Activated T-cell treated with anti-CD3 and anti-CD28 coated beads for 48 hours (primary cell): ENCODE measurements around the gene LMF1.
"Not testable (repeated sequence)": the region's sequence is repeated elsewhere in the genome, so short reads cannot be mapped to it uniquely, and the experiment has no call there.

Experiments used
- DNase-seq: peaks from one replicate; pipeline ENCODE4 v3.0.0-alpha.2; 2020; ENCODE audit warnings: low read depth

The LMF1 gene

DNA sequence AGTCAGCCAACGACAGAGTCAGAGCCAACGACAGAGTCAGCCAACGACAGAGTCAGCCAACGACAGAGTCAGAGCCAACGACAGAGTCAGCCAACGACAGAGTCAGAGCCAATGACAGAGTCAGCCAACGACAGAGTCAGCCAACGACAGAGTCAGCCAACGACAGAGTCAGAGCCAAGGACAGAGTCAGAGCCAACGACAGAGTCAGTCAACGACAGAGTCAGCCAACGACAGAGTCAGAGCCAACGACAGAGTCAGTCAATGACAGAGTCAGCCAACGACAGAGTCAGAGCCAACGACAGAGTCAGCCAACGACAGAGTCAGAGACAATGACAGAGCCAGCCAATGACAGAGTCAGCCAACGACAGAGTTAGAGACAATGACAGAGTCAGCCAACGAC lies 22.0 kb downstream of the LMF1 start:
- not testable (repeated sequence) for DNase-seq

DNA sequence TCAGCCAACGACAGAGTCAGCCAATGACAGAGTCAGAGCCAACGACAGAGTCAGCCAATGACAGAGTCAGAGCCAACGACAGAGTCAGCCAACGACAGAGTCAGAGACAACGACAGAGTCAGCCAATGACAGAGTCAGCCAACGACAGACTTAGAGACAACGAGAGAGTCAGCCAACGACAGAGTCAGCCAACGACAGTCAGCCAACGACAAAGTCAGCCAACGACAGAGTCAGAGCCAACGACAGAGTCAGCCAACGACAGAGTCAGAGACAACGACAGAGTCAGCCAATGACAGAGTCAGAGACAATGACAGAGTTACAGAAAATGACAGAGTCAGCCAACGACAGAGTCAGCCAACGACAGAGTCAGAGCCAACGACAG lies 22.9 kb downstream of the LMF1 start:
- not testable (repeated sequence) for DNase-seq

DNA sequence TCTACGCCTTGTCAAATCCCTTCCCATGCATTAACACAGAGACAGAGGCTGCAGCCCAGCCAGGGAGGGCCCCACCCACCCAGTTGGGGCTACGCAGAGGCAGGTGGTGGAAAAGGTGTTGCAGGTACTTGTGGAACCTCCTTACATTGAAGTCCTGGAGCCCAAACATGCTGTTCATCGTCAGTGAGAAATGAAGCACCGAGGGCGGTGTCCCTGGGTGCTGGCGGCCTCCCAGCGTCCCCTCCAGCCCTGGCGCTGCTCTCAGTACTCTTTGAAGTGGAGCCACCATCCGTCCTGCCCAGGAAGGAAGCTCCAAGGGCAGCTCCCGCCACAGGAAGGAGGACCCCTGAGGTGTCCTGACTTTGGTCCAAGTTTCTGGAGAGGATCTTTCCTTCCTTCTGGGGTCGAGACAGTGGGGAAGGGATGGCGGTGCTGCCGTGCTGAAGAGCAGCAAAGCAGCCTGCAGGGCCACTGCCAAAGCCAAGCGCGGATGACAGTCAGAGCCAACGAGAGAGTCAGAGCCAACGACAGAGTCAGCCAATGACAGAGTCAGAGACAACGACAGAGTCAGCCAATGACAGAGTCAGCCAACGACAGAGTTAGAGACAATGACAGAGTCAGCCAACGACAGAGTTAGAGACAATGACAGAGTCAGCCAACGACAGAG lies 23.4 kb downstream of the LMF1 start:
- no peak for DNase-seq

DNA sequence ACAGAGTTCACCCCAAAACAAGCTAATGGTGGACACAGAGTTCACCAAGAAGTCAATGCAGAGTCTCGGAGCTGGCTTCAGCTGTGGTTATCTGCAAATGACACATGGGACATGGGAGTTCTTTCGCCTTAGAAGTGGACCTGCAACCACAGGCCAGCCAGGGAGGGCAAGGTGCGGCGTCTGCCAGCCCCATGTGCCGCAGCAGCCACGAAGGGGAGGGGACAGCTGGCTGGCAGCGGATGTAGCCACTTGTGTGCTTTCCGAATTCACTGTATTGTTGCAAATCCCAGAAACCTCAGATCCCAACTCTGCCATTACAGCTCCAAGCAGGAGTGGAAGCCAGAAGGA lies 24.8 kb downstream of the LMF1 start:
- no peak for DNase-seq

DNA sequence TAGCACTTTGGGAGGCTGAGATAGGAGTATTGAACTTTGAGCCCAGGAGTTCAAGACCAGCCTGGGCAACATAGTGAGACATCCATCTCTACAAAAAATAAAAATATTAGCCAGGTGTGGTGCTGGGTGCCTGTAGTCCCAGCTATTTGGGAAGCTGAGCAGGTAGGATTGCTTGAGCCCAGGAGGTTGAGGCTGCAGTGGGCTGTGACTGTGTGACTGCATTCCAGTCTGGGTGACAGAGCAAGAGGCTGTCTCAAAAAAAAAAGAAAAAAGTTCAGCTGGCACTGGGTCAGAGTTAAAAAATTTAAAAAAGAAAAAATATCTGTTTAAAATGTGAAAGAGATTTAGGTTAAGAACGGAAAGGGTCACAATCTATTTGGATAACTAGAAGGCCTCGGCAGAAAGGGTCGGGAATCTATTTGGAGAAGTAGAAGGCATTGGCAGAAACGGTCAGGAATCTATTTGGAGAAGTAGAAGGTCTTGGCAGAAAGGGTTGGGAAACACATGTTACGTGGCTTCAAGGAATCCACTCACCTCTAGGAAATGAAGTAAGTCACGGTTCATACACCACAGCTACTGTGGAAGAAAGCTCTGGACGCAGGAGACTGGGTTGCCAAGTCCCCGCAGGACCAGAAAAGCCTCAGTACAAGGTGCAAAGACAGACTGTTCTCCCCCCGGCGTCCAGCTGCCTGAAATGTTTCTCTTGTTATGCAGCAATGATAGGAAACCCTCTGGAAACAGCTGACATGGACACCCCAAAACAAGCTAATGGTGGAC lies 25.3 kb downstream of the LMF1 start:
- DNase-seq = no peak

DNA sequence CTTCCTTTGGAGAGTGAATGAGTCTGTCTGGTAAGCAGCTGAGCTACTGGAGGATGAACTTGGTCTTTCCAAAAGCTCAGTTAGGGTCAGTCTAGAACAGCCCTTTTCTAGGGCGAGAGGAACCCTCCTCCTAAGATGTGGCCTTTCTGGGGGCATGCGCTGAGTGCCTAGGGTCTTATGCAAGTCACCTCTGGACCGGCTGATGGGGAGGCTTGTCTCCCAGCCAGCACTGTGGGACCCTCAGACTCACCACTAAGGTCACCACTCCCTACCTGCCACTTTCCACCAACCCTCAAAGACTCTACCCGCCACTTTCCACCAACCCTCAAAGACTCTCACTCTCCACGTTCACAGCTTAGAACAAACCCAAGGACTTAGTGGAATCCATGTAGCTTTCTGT lies 26.8 kb downstream of the LMF1 start:
- no peak for DNase-seq

DNA sequence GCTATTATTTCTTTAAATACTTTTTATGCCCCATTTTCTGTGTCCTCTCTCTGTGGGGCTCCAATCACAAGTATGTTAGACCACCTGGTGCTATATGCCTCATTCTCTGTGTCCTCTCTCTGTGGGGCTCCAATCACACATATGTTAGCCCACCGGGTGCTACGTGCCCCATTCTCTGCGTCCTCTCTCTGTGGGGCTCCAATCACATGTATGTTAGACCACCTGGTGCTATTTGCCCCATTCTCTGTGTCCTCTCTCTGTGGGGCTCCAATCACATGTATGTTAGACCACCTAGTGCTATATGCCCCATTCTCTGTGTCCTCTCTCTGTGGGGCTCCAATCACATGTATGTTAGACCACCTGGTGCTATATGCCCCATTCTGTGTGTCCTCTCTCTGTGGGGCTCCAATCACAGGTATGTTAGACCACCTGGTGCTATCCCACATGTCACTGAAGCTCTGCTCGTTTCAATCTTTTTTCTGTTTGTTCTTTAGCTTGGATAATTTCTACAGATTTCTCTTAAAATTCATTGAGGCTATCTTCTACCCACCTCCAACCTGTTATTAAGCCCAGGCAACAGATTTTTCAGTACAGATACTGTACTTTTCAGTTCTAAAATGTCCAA lies 28.2 kb downstream of the LMF1 start:
- DNase-seq = no peak

DNA sequence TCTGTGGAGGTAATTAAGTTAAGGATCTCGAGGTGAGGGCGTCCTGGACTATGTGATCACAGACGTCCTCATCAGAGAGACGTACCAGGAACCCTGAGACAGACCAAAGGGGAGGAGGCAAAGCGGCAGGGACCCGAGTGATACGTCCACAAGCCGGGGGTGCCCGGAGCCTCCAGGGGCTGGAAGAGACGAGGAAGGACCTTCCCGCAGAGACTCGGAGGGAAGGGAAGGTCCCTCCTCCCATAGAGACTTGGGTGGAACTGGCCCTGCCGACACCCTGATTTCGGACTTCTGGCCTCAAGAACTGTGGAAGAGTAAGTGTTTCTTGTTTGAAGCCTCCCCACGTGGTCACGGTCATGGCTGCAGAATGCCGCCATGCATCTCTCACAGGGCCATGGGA lies 30.8 kb downstream of the LMF1 start:
- DNase-seq = no peak

DNA sequence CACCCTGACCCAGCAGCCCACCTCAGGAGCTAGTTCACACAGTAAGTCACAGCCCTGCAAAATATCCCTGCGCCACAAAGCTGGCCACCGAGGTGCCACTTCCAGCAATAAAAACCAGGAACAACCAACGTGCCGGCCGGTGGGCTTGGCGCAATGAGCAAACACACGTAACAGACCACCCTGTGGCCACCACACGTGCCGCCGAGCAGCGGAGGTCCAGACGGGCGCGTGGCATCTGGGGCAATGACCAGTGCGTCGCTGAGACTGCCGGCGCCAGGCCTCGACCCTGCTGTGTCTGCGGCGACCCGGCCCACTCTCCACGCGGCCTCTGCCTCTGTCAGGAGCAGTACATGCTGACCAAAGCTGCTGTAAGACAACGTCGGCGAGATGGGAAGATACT lies 31.5 kb downstream of the LMF1 start:
- DNase-seq = no peak

DNA sequence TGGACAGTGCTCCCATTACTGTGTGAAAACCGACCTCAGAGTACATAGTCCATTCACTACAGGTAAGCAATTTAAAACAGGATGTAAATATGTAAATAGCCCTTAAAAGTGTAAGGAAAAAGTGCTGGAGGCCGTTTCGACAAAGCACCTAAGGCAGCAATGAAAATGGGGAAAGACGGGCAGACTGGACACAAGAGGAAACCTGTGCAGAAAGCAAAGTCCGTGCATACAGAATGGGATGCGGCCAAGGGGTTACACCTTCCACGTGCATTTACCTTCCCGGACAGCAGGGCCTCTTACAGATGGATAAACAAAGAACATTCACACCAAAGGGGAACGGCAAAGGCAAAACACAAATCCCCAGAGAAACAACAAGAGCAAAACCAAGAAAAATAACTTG lies 32.0 kb downstream of the LMF1 start:
- DNase-seq = no peak

DNA sequence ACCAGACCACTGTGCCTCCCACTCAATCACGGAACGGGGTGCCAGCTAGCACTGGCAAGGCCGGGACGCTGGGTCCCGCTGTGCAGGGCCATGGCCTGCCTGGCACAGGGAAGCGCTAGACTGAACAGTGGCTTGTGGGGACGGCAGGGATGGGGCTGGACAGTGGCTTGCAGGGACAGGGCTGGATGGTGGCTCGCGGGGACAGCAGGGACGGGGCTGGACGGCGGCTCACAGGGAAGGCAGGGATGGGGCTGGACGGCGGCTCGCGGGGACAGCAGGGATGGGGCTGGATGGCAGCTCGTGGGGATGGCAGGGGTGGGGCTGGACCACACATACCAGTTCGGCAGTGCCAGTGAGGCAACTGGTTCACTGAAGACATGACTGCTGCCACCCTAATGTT lies 32.6 kb downstream of the LMF1 start:
- DNase-seq = no peak

DNA sequence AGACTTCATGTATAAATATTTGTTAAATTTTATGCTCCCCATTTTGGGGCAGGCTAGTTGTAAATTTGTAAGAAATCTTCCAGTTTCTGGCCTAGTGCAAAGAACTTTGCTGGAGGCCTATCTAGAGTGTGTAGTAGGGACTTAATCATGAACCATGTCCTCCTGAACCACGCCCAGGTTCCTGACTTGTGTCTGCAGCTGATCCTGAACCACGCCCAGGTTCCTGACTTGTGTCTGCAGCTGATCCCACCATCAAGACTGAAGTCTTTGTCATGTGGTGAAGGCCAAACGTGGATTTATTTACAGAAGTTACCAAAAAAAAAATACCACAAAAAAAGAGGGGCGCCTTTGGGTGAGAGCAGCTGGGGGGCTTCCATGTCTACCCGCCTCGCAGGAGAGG lies 33.1 kb downstream of the LMF1 start:
- DNase-seq = no peak

DNA sequence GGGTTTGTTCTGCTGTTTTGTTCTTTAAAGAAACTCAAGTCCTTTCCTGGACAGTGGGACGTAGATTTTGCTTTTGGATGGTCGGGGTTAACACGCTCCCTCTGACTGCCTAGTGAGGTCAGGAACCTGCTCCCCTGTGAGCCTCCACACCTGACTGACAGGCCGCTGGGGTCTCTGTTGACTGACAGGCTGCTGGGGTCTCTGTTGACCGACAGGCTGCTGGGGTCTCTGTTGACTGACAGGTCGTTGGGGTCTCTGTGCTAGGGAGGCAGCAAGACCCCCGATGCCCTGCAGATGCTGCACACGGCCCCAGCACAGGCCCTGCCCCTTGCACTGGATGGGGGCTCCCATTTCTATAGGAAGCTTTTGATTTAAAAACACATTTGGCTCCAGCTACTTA lies 33.5 kb downstream of the LMF1 start:
- no peak for DNase-seq

DNA sequence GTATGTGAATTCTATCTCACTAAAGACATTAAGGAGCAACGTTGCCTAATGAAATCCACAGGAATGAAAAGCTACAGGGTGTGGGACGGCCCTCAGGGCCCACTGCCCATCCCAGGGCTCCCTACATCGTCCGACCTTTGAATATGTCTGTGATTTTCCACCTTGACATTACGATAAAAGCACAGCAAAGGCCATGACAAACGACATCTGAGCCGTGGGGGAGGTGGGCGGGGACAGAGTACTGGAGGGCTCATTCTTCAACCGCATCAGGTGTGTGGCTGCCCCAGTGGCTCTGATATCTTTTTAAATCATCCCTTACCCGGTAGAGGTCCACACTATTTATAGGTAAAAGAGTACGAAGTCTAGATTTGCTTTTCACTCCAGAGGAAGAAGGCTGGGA lies 35.1 kb downstream of the LMF1 start:
- DNase-seq = no peak

DNA sequence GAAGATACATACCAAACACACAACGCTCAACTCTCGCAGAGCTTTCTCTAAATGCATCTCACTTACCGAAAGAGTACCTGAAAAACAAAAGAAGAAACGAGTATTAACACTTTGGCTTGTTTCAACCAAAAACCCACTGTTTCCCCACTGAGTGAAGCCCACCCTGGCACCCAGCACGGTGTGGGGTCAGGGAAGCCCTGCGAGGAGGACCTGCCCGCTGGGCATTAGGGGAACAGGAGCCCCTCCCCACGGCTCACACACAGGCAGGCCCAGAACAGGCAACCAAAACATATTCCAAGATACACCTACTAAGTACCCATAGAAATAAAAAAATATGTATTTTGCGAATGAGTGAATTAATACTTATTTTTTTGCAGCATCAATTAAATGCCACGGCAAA lies 36.6 kb downstream of the LMF1 start:
- DNase-seq = no peak

DNA sequence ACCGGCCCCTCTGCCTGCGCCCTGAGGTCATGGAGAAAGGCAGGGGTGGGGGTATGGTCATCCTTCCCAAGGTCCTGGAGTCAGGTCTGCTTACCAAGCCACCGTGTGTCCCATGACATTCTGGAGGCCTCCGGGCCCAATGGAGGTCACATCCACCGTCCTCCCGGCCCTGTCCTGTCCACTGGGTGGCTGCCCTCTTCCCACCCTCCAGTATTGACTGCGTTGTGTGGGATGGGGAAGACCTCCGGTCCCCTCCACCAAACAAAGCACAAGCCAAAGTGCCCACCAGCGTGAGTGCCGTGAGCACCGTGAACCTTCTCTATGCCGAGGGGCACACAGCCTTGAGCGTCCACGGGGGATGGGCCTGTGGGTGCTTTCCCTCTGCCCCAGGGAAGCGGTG lies 37.2 kb downstream of the LMF1 start:
- no peak for DNase-seq

DNA sequence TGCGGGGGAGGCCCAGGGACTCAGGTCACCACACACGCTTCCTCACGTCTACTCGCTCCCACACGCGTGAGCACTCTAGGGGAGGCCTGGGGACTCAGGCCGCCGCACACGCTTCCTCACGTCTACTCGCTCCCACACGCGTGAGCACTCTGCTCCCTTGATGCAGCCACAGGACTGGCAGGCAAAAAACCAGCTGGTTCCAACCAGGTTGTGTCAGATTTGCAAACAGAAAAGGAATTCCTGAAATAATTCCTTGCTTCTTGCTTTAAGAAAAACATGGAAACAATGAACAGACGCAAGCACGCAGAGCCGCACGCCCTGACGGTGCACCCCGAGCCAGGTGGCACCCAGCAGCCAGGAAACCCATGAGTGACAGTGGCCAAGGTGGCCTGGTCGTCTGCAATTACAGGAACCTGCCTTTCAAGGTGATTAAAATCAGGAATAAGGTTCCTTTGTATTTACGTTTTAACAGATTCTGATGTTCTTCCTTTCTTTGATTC lies 37.9 kb downstream of the LMF1 start:
- no peak for DNase-seq

DNA sequence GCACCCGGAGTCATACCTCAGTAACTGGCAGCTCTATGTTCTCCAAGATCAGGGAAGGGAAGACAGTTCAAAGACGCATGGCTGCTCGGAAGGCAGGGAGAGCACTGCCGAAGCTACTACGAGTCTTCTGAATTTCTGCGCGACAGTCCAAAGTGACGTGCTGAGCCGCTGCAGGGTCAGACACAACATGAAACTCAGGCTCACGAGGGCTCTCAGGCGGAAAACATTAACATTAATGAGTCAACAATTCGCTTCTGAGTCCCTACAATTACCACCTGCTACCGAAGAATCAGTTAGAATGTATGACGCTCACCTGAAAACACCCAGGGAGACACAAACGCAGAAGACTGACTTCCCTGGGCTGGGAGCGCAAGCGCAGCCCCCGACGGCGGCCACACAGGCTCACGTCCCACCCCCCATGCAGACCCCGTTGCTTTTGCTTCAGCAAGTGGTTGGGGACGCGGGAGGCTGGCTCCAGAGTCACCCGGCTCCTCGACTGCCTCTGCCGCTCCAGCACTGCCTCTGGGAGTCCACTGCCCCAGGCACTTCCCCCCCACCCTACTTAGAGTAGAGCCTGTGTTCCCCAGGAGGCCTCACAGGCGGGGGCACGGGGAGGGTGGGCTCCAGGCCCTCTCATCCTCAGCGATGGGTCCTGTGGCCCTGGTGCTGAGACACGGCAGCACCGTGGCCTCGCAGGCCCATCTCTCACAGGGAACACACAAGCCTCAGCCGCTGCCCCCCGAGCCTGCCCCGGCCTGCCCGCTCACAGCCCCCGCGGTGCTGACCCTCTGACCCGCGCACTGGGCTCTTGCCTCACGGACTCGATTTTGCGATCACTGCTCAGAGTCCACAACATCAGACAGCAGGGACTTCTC lies 38.9 kb downstream of the LMF1 start:
- DNase-seq = no peak

DNA sequence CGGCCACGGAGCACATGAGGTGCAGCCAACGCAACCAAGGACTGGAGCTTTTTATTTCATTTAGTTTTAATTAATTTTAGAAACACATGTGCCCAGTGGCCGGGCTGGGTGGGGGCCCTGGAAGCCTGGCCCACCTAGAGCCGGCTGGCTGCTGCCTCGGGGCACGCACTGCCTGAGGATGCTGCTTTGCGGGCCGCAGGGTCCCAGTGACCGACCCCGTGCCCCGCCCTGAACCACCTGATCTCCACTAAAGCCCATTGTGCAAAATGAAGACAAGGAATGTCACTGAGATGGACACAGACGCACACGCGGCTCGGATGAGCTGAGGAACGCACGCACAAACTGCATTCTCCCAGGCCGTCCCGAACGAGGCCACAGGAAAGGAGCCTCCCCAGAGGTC lies 39.6 kb downstream of the LMF1 start:
- no peak for DNase-seq

DNA sequence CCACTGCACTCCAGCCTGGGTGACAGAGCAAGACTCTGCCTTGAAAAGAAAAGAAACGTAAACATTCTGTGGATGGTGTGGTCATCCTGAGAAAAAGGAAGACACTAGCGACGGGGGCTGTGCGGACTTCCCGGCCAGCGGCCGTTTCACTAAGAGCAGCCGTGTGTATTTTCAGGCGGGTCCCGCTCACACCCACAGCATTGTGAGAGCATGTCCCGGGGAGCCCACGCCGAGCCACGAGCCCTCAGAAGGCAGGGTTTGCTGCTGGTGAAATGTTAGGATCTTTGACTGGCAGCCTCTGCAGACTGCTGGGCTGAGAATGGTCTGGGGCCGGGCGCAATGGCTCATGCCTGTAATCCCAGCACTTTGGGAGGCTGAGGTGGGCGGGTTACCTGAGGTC lies 40.3 kb downstream of the LMF1 start:
- no peak for DNase-seq

DNA sequence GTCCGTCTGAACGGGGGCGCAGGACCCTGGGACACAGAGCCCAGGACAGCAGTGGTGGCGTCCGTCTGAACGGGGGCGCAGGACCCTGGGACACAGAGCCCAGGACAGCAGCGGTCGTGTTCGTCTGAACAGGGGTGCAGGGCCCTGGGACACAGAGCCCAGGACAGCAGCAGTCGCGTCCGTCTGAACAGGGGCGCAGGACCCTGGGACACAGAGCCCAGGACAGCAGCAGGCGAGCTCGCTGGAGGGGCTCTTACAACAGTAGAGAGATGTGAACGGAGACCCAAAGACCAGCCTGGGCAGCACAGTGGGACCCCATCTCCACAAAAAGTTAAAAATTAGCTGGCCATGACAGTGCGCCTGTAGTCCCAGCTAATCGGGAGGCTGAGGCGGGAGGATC lies 40.7 kb downstream of the LMF1 start:
- no peak for DNase-seq

DNA sequence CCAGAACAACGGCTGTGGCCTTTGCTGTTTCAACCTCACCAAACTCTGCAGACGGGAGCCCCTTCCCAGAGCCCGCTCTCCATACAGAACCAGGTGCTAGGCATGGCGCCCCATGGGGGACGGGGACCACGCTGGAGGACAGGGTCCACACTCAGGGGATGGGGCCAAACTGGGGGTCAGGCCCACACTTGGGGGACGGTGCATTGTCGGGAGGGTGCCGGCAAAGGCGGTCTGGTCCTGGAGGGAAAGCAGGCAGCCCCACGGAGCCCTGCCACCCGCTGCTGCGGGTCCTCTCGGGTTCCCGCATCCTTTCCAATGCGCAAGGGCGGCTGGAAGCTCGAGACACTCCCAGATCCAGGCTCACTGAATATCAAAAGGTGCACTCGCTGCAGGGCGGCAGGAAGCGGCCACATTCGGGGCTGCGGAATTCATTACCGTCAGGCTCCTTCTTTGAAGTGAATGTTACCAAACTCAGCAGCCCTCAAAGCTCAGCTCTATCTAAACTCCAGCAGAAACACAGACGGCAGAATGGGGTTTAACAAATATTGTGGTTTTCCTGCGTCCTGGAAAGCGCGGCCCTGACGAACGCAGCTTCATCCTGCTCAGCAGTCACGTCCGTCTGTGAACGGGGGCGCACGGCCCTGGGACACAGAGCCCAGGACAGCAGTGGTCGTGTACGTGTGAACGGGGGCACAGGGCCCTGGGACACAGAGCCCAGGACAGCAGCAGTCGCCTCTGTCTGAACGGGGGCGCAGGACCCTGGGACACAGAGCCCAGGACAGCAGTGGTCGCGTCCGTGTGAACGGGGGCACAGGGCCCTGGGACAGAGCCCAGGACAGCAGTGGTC lies 41.3 kb downstream of the LMF1 start:
- no peak for DNase-seq
